ENCODE data around the gene SEMA3A.

SEMA3A gene

GRCh38 chr7:84106291-84106690 is 88.3 kb downstream of the SEMA3A start:
- no peaks in the 10 kb centered on the region for H3K36me3 ChIP-seq (ENCODE audit: control insufficient read depth in 4 of 4, insufficient read depth in 4 of 4, low read length in 3 of 4)

GRCh38 chr7:84105586-84105985 is 89.0 kb downstream of the SEMA3A start:
- POLR2A ChIA-PET = no interaction called here
- no peak for DNase-seq

More at GRCh38 chr7:84106291-84106690, 88.3 kb downstream of the SEMA3A start:
- no peaks in the 10 kb centered on the region for H3K9me3 ChIP-seq (ENCODE audit: control extremely low read depth in 1 of 5, control insufficient read depth in 4 of 5, insufficient read depth in 2 of 5, low read depth in 1 of 5, low read length in 4 of 5)
- POLR2A ChIA-PET = no interaction called here
- CTCF ChIA-PET = no interaction called here
- WGBS (ENCODE audit: insufficient coverage) = no CpG with 5 or more reads among the region's 3 CpGs
- no peak for DNase-seq
- H3K27ac ChIP-seq (ENCODE audit: insufficient read depth in 1 of 2, low read depth in 1 of 2, low read length in 2 of 2, poor library complexity in 1 of 2, severe bottlenecking in 2 of 2) = no peak overlapping the region
- no peaks in the 10 kb centered on the region for H3K27me3 ChIP-seq (replicated peaks in 2 of 5; ENCODE audit: control insufficient read depth in 4 of 5, insufficient read depth in 5 of 5, low read length in 4 of 5)
- peaks cover 0 to 10% (median 3%) of the 10 kb centered on the region in 4 experiments for H3K4me1 ChIP-seq (ENCODE audit: control extremely low read depth in 1 of 4, control insufficient read depth in 4 of 4, insufficient read depth in 4 of 4, low read length in 3 of 4)
- H3K4me3 ChIP-seq (ENCODE audit: control insufficient read depth in 1 of 7, extremely low read depth in 1 of 7, insufficient read depth in 4 of 7, low read depth in 2 of 7, low read length in 6 of 7) = no peak overlapping the region

GRCh38 chr7:84104826-84105225 is 89.8 kb downstream of the SEMA3A start:
- no peaks in the 10 kb centered on the region for H3K27me3 ChIP-seq (replicated peaks in 2 of 5; ENCODE audit: control insufficient read depth in 4 of 5, insufficient read depth in 5 of 5, low read length in 4 of 5)
- 100% methylated on average over 1 of the region's 3 CpGs for WGBS (ENCODE audit: insufficient coverage)

More at GRCh38 chr7:84105586-84105985, 89.0 kb downstream of the SEMA3A start:
- H3K36me3 ChIP-seq (ENCODE audit: control insufficient read depth in 4 of 4, insufficient read depth in 4 of 4, low read length in 3 of 4) = no peaks in the 10 kb centered on the region
- H3K4me1 ChIP-seq (ENCODE audit: control extremely low read depth in 1 of 4, control insufficient read depth in 4 of 4, insufficient read depth in 4 of 4, low read length in 3 of 4) = peaks cover 0 to 10% (median 3%) of the 10 kb centered on the region in 4 experiments
- no peaks in the 10 kb centered on the region for H3K9me3 ChIP-seq (ENCODE audit: control extremely low read depth in 1 of 5, control insufficient read depth in 4 of 5, insufficient read depth in 2 of 5, low read depth in 1 of 5, low read length in 4 of 5)
- H3K27me3 ChIP-seq (replicated peaks in 2 of 5; ENCODE audit: control insufficient read depth in 4 of 5, insufficient read depth in 5 of 5, low read length in 4 of 5) = no peaks in the 10 kb centered on the region
- H3K27ac ChIP-seq (ENCODE audit: insufficient read depth in 1 of 2, low read depth in 1 of 2, low read length in 2 of 2, poor library complexity in 1 of 2, severe bottlenecking in 2 of 2) = no peak overlapping the region
- H3K4me3 ChIP-seq (ENCODE audit: control insufficient read depth in 1 of 7, extremely low read depth in 1 of 7, insufficient read depth in 4 of 7, low read depth in 2 of 7, low read length in 6 of 7) = no peak overlapping the region
- CTCF ChIA-PET = no interaction called here
- WGBS (ENCODE audit: insufficient coverage) = no CpG with 5 or more reads among the region's 1 CpG

GRCh38 chr7:84102213-84102612 is 92.4 kb downstream of the SEMA3A start:
- Histone ChIP-seq H3K4me3 (ENCODE audit: control insufficient read depth in 1 of 7, extremely low read depth in 1 of 7, insufficient read depth in 4 of 7, low read depth in 2 of 7, low read length in 6 of 7) (no peak overlapping the region), H3K36me3 (ENCODE audit: control insufficient read depth in 4 of 4, insufficient read depth in 4 of 4, low read length in 3 of 4) (no peaks in the 10 kb centered on the region), H3K9me3 (ENCODE audit: control extremely low read depth in 1 of 5, control insufficient read depth in 4 of 5, insufficient read depth in 2 of 5, low read depth in 1 of 5, low read length in 4 of 5) (no peaks in the 10 kb centered on the region), H3K27ac (ENCODE audit: insufficient read depth in 1 of 2, low read depth in 1 of 2, low read length in 2 of 2, poor library complexity in 1 of 2, severe bottlenecking in 2 of 2) (no peak overlapping the region), H3K27me3 (replicated peaks in 2 of 5; ENCODE audit: control insufficient read depth in 4 of 5, insufficient read depth in 5 of 5, low read length in 4 of 5) (no peaks in the 10 kb centered on the region), H3K4me1 (ENCODE audit: control extremely low read depth in 1 of 4, control insufficient read depth in 4 of 4, insufficient read depth in 4 of 4, low read length in 3 of 4) (peaks cover 0 to under 1% (median 0%) of the 10 kb centered on the region in 4 experiments)
- WGBS (ENCODE audit: insufficient coverage) = no CpG with 5 or more reads among the region's 1 CpG
- DNase-seq = no peak
- ChIA-PET POLR2A (no interaction called here), CTCF (no interaction called here)

More at GRCh38 chr7:84104826-84105225, 89.8 kb downstream of the SEMA3A start:
- no peak overlapping the region for H3K4me3 ChIP-seq (ENCODE audit: control insufficient read depth in 1 of 7, extremely low read depth in 1 of 7, insufficient read depth in 4 of 7, low read depth in 2 of 7, low read length in 6 of 7)
- CTCF ChIA-PET = no interaction called here
- no peak for DNase-seq
- POLR2A ChIA-PET = no interaction called here
- no peaks in the 10 kb centered on the region for H3K9me3 ChIP-seq (ENCODE audit: control extremely low read depth in 1 of 5, control insufficient read depth in 4 of 5, insufficient read depth in 2 of 5, low read depth in 1 of 5, low read length in 4 of 5)
- H3K36me3 ChIP-seq (ENCODE audit: control insufficient read depth in 4 of 4, insufficient read depth in 4 of 4, low read length in 3 of 4) = no peaks in the 10 kb centered on the region
- H3K4me1 ChIP-seq (ENCODE audit: control extremely low read depth in 1 of 4, control insufficient read depth in 4 of 4, insufficient read depth in 4 of 4, low read length in 3 of 4) = peaks cover 0 to 10% (median 3%) of the 10 kb centered on the region in 4 experiments
- no peak overlapping the region for H3K27ac ChIP-seq (ENCODE audit: insufficient read depth in 1 of 2, low read depth in 1 of 2, low read length in 2 of 2, poor library complexity in 1 of 2, severe bottlenecking in 2 of 2)

GRCh38 chr7:84100866-84101265 is 93.7 kb downstream of the SEMA3A start:
- H3K9me3 ChIP-seq (ENCODE audit: control extremely low read depth in 1 of 5, control insufficient read depth in 4 of 5, insufficient read depth in 2 of 5, low read depth in 1 of 5, low read length in 4 of 5) = no peaks in the 10 kb centered on the region
- POLR2A ChIA-PET = no interaction called here
- 100% methylated on average over 1 of the region's 1 CpG for WGBS (ENCODE audit: insufficient coverage)
- no peaks in the 10 kb centered on the region for H3K36me3 ChIP-seq (ENCODE audit: control insufficient read depth in 4 of 4, insufficient read depth in 4 of 4, low read length in 3 of 4)
- H3K4me3 ChIP-seq (ENCODE audit: control insufficient read depth in 1 of 7, extremely low read depth in 1 of 7, insufficient read depth in 4 of 7, low read depth in 2 of 7, low read length in 6 of 7) = no peak overlapping the region
- DNase-seq = no peak
- CTCF ChIA-PET = no interaction called here
- H3K4me1 ChIP-seq (ENCODE audit: control extremely low read depth in 1 of 4, control insufficient read depth in 4 of 4, insufficient read depth in 4 of 4, low read length in 3 of 4) = no peaks in the 10 kb centered on the region
- no peak overlapping the region for H3K27ac ChIP-seq (ENCODE audit: insufficient read depth in 1 of 2, low read depth in 1 of 2, low read length in 2 of 2, poor library complexity in 1 of 2, severe bottlenecking in 2 of 2)
- no peaks in the 10 kb centered on the region for H3K27me3 ChIP-seq (replicated peaks in 2 of 5; ENCODE audit: control insufficient read depth in 4 of 5, insufficient read depth in 5 of 5, low read length in 4 of 5)

- peaks cover 0 to 21% (median 6%) of the 10 kb centered on the region in 4 experiments for H3K4me1 ChIP-seq (ENCODE audit: control extremely low read depth in 1 of 4, control insufficient read depth in 4 of 4, insufficient read depth in 4 of 4, low read length in 3 of 4)
- WGBS (ENCODE audit: insufficient coverage) = no CpG with 5 or more reads among the region's 2 CpGs
- no peak overlapping the region for H3K4me3 ChIP-seq (ENCODE audit: control insufficient read depth in 1 of 7, extremely low read depth in 1 of 7, insufficient read depth in 4 of 7, low read depth in 2 of 7, low read length in 6 of 7)
- ChIA-PET CTCF (no interaction called here), POLR2A (no interaction called here)
- H3K36me3 ChIP-seq (ENCODE audit: control insufficient read depth in 4 of 4, insufficient read depth in 4 of 4, low read length in 3 of 4) = no peaks in the 10 kb centered on the region
- no peak for DNase-seq
- H3K9me3 ChIP-seq (ENCODE audit: control extremely low read depth in 1 of 5, control insufficient read depth in 4 of 5, insufficient read depth in 2 of 5, low read depth in 1 of 5, low read length in 4 of 5) = no peaks in the 10 kb centered on the region
- H3K27me3 ChIP-seq (replicated peaks in 2 of 5; ENCODE audit: control insufficient read depth in 4 of 5, insufficient read depth in 5 of 5, low read length in 4 of 5) = no peaks in the 10 kb centered on the region
- no peak overlapping the region for H3K27ac ChIP-seq (ENCODE audit: insufficient read depth in 1 of 2, low read depth in 1 of 2, low read length in 2 of 2, poor library complexity in 1 of 2, severe bottlenecking in 2 of 2)
These were observed 98.6 kb downstream of the SEMA3A start for GRCh38 chr7:84095971-84096370.

- no CpG with 5 or more reads among the region's 5 CpGs for WGBS (ENCODE audit: insufficient coverage)
- peak overlapping the region; percentile 47 to 75 for H3K27ac ChIP-seq (ENCODE audit: insufficient read depth in 1 of 2, low read depth in 1 of 2, low read length in 2 of 2, poor library complexity in 1 of 2, severe bottlenecking in 2 of 2)
- CTCF ChIA-PET = no interaction called here
These were observed 102.4 kb downstream of the SEMA3A start for GRCh38 chr7:84092207-84092606.

More at GRCh38 chr7:84092207-84092606, 102.4 kb downstream of the SEMA3A start:
- peak; percentile 11 to 39 (median 22) for DNase-seq
- Histone ChIP-seq H3K36me3 (ENCODE audit: control insufficient read depth in 4 of 4, insufficient read depth in 4 of 4, low read length in 3 of 4) (no peaks in the 10 kb centered on the region), H3K27me3 (replicated peaks in 2 of 5; ENCODE audit: control insufficient read depth in 4 of 5, insufficient read depth in 5 of 5, low read length in 4 of 5) (no peaks in the 10 kb centered on the region), H3K4me1 (ENCODE audit: control extremely low read depth in 1 of 4, control insufficient read depth in 4 of 4, insufficient read depth in 4 of 4, low read length in 3 of 4) (peaks cover 0 to 21% (median 6%) of the 10 kb centered on the region in 4 experiments), H3K9me3 (ENCODE audit: control extremely low read depth in 1 of 5, control insufficient read depth in 4 of 5, insufficient read depth in 2 of 5, low read depth in 1 of 5, low read length in 4 of 5) (no peaks in the 10 kb centered on the region), H3K4me3 (ENCODE audit: control insufficient read depth in 1 of 7, extremely low read depth in 1 of 7, insufficient read depth in 4 of 7, low read depth in 2 of 7, low read length in 6 of 7) (peak overlapping the region in 4 of 7 experiments; percentile 34 to 63 (median 36))
- POLR2A ChIA-PET = no interaction called here

Data from common myeloid progenitor, CD34-positive (primary cell).